WI38 (cell line): ENCODE results near the gene PFKL.

Experiments
- H3K4me3 ChIP-seq: 2 replicates; pipeline ENCODE4 v1.5.1; 2011; ENCODE audit warnings: low read depth, mild to moderate bottlenecking, control low read depth, low read length
- TF ChIP-seq, protein P1 (sequence below): IDR thresholded peaks from 2 replicates; pipeline ENCODE4 v1.5.1; 2012; ENCODE audit warnings: low read depth, mild to moderate bottlenecking, control low read depth, low read length

The PFKL gene

DNA sequence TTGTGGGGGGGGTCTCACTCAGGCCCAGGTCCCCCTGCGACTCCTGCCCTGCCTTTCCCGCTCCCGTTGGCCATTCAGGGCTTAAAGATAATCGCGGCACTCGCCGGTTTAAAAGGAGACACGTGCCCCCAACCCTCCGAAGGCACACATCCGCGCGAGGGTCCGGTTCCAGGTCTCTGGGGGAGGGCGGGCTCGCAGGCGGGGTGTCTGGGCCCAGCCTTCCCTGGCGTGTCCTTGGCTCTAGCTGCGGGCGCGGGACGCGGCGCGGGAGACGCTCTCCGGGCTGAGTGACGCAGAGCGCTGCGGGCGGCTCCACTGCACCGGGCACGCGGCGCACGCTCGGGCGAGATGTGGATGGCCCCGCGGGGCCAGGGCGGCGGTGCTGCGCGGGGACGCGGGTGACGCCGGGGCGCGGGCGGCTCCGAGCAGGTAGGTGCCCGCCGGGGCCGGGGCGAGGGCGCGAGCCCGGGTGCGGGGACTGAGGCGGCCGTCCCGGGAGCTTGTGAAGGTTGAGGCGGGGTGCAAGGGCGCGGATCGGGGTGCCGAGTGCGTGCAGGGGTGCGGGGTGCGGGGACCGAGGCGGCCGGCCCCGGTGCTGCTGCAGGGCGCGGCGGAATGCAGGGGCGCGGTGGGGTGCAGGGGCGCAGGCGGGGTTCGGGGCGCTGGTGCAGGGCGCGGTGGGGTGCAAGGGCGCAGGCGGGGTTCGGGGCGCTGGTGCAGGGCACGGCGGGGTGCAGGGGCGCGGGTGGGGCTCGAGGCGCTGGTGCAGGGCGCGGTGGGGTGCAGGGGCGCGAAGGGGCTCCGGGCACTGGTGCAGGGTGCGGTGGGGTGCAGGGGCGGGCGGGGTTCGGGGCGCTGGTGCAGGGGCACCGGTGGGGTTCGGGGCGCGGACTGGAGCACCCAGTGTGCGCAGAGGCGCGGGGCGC, 50.3 kb downstream of the PFKL start:
- no peak overlapping the region for H3K4me3 ChIP-seq

GRCh38 chr21:44350773-44351481, 51.1 kb downstream of the PFKL start:
- no peak overlapping the region for H3K4me3 ChIP-seq
- TF ChIP-seq, protein P1, sequence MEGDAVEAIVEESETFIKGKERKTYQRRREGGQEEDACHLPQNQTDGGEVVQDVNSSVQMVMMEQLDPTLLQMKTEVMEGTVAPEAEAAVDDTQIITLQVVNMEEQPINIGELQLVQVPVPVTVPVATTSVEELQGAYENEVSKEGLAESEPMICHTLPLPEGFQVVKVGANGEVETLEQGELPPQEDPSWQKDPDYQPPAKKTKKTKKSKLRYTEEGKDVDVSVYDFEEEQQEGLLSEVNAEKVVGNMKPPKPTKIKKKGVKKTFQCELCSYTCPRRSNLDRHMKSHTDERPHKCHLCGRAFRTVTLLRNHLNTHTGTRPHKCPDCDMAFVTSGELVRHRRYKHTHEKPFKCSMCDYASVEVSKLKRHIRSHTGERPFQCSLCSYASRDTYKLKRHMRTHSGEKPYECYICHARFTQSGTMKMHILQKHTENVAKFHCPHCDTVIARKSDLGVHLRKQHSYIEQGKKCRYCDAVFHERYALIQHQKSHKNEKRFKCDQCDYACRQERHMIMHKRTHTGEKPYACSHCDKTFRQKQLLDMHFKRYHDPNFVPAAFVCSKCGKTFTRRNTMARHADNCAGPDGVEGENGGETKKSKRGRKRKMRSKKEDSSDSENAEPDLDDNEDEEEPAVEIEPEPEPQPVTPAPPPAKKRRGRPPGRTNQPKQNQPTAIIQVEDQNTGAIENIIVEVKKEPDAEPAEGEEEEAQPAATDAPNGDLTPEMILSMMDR, result no peak

More for the DNA sequence above, 50.3 kb downstream of the PFKL start:
- TF ChIP-seq, protein P1, result no peak

DNA sequence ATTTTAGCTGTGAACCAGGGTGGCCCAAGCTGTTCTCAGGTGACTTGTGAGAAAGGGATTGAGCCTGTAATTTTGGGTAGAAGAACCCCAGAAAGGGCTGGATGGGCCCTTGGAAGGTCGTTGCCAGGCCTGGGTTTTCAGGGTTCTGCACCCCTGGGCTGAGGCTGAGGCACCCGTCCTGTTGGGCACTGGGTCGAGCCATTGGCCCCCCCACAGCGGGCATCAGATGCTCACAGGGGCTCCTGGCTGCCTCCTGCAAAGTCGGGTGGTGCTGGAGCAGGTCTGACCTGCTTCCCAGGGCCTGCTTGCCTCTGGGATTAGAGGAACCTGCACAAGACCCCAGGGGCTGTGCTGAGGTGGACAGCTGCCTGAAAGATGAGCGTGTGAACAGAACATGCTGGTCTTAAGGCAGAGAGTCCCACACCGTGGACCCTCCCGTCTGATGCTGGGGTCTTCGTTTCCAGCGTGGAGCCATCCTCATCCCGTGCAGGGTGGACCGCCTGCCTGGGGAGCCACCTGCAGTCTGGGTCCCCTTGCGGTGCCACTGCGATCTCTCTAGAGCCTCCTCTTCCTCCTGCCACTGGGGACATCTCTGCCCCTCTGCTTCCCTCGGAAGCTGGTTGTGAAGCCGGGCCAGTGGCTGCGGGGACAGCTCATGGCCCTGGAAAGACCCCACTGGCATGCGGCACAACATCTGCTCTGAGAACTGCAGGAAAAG, 51.8 kb downstream of the PFKL start:
- no peak overlapping the region for H3K4me3 ChIP-seq
- TF ChIP-seq, protein P1, result no peak

DNA sequence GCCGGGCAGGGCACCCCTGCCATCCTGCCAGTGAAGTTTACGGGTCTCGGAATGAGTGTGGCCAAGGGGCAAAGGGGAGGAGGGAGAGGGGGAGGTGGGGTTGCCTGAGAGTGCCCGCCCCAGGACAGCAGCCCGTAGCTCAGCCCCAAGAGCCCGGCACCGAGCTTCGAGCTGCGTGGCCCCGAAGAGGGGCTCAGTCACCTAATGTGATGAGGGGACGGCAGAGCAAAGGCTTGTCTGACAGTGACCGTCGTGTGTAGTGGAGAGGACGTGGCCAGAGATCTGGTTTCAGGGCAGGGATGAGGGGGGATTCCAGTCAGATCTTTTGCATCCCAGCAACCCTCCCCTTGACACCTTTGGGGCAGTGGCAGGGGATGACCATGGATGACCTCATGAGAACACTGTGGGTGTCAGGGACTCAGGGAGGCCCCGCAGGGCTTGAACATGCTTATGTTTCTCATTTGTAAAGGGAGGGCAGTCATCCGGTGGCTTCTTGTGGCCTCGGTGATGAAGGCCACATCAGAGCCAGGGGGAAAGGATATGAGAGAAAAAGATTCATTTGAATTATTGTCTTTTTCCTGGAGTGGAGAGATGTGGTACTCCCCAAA, 52.5 kb downstream of the PFKL start:
- TF ChIP-seq, protein P1, result no peak
- no peak overlapping the region for H3K4me3 ChIP-seq

GRCh38 chr21:44353191-44353970, 53.5 kb downstream of the PFKL start, which contains the start of gene TRPM2:
Gene TRPM2 (plus strand): TSS chr21:44353621. CDS start chr21:44353701, 80 bp downstream.
- TF ChIP-seq, protein P1, result no peak
- no peak within 1 kb of the TSS for H3K4me3 ChIP-seq

DNA sequence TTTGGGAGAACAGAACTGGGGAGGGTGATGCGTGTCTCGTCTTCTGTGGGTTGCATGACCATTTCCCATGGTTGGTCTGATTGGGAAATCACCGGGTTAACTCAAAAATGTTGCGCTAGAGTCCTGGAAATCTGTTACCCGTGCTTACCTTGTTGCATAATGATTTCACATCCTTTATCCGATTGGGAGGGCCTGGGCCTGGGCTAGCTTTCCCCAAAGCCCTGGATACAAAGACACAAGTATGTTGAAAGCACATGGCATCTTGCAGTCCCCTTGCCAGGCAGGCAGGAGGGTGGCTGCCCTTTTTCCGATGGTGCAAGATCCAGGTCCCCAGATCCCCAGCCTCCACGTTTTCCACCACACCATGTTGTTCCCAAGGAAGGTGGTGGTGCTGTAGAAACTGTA, 54.1 kb downstream of the PFKL start:
- TF ChIP-seq, protein P1, result no peak
- H3K4me3 ChIP-seq, result no peak overlapping the region
